Skeletal muscle satellite cell (primary cell): ENCODE results near the gene FFAR3.
"Not testable (repeated sequence)": the region's sequence is repeated elsewhere in the genome, so short reads cannot be mapped to it uniquely, and the experiment has no call there.

Experiments used
- H3K27me3 ChIP-seq: 2 replicates; pipeline ENCODE4 v1.7.0; 2013; ENCODE audit warnings: low read length; ENCODE audit not compliant: control insufficient read depth, insufficient read depth
- H3K36me3 ChIP-seq: 2 replicates; pipeline ENCODE4 v1.7.0; 2013; ENCODE audit warnings: mild to moderate bottlenecking, control low read depth, low read length; ENCODE audit not compliant: insufficient read depth
- H3K4me1 ChIP-seq: 2 replicates; pipeline ENCODE4 v1.7.0; 2013; ENCODE audit warnings: low read length; ENCODE audit not compliant: control insufficient read depth, insufficient read depth
- H3K4me2 ChIP-seq: 2 replicates; pipeline ENCODE4 v1.7.0; 2013; ENCODE audit warnings: mild to moderate bottlenecking, low read length
- H3K4me3 ChIP-seq: 2 replicates; pipeline ENCODE4 v1.7.0; 2013; ENCODE audit warnings: low read length
- H3K9ac ChIP-seq: 2 replicates; pipeline ENCODE4 v1.7.0; 2013; ENCODE audit warnings: mild to moderate bottlenecking, low read depth, low read length, moderate library complexity
- H3K9me3 ChIP-seq: replicated peaks from 2 replicates; pipeline ENCODE4 v1.7.0; 2013; ENCODE audit warnings: mild to moderate bottlenecking, control low read depth, low read length

Gene FFAR3

DNA sequence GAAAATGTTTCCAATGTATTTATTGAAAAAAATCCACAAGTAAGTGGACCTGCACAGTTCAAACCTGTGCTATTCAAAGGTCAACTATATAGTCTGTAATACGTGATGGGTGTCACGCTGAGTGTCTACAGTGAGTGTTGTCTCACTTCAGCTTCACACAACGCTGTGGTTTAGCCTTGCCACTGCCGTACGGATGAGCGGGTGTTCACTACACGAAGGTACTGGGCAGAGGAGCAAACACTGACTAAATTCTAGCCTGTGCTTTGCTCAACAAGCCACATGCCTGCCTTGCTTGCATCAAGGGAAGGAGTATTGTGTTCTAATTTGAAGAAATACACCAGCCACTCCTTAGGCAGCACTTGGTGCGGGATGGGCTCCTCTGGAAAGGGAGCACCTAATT lies 3.4 kb upstream of the FFAR3 start:
- H3K4me1 ChIP-seq: no peaks in the 10 kb centered on the region
- H3K9ac ChIP-seq: no peak overlapping the region
- H3K9me3 ChIP-seq: no peaks in the 10 kb centered on the region
- H3K4me3 ChIP-seq: no peak overlapping the region
- peaks cover 25% of the 10 kb centered on the region for H3K27me3 ChIP-seq
- H3K4me2 ChIP-seq: no peak overlapping the region
- no peaks in the 10 kb centered on the region for H3K36me3 ChIP-seq

DNA sequence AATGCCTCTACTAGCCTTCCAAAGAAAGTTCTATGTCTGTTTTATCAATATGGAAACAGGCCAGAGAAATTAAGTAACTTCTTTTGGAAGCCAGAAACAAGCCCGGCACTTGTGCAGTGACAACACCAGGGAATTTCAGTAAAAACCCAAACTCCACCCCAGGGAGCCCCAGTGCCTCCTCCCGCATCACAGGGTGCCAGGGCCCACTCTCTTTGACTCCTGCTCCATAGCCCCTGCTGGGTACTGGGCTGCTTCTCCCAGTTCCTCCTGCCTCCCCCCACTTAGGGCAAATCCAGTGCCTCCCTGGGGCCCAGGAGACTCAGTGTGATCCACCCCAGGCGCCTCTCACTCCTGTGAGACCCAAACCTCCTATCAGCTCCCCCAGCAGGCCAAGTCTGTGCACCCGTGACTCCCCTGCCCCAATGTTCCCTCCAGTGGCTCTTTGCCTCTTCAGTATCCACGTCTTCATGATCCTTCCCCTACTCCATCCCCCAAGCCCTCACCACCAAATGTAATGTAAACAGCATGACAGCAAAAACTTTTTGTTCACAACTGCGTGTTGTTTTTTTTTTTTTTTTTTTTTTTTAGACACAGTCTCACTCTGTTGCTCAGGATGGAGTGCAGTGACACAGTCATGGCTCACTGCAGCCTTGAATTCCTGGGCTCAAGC lies 2.3 kb upstream of the FFAR3 start:
- H3K36me3 ChIP-seq: no peaks in the 10 kb centered on the region
- H3K27me3 ChIP-seq: peaks cover 27% of the 10 kb centered on the region
- no peaks in the 10 kb centered on the region for H3K4me1 ChIP-seq
- no peak overlapping the region for H3K4me3 ChIP-seq
- no peak overlapping the region for H3K4me2 ChIP-seq
- H3K9ac ChIP-seq: no peak overlapping the region
- no peaks in the 10 kb centered on the region for H3K9me3 ChIP-seq

DNA sequence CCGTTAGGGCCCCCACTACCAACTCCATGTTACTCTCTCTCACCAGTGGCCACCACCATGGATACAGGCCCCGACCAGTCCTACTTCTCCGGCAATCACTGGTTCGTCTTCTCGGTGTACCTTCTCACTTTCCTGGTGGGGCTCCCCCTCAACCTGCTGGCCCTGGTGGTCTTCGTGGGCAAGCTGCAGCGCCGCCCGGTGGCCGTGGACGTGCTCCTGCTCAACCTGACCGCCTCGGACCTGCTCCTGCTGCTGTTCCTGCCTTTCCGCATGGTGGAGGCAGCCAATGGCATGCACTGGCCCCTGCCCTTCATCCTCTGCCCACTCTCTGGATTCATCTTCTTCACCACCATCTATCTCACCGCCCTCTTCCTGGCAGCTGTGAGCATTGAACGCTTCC lies 574 bp downstream of the FFAR3 start:
- not testable (repeated sequence) for H3K4me2 ChIP-seq, H3K9me3 ChIP-seq, H3K4me1 ChIP-seq, H3K36me3 ChIP-seq, H3K9ac ChIP-seq, H3K4me3 ChIP-seq
- peaks cover 43% of the 10 kb centered on the region for H3K27me3 ChIP-seq

DNA sequence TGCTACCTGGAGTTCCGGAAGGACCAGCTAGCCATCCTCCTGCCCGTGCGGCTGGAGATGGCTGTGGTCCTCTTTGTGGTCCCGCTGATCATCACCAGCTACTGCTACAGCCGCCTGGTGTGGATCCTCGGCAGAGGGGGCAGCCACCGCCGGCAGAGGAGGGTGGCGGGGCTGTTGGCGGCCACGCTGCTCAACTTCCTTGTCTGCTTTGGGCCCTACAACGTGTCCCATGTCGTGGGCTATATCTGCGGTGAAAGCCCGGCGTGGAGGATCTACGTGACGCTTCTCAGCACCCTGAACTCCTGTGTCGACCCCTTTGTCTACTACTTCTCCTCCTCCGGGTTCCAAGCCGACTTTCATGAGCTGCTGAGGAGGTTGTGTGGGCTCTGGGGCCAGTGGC lies 1.1 kb downstream of the FFAR3 start:
- peaks cover 42% of the 10 kb centered on the region for H3K27me3 ChIP-seq
- H3K9ac ChIP-seq, H3K4me3 ChIP-seq, H3K4me1 ChIP-seq, H3K36me3 ChIP-seq, H3K4me2 ChIP-seq, H3K9me3 ChIP-seq: not testable (repeated sequence)

DNA sequence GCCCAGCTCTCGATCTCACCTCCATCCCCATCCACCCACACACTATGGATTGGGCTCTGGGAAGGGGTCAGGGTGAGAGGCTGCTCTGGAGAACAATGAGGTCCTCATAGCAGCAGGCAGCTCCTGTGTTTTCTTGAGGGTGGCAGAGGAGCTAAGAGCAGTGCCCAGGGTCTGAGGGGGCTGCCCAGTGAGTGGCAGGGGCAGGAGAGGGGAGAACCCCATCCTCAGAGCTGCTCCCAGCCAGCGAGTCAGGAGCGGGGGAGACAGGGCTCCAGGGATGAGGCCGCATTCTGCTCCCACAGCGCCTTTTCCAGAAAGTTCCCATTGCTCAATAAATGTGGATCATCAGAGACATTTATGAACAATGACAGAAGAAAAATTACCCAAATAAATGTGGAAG lies 1.8 kb downstream of the FFAR3 start:
- H3K4me2 ChIP-seq, H3K9ac ChIP-seq, H3K4me3 ChIP-seq, H3K9me3 ChIP-seq, H3K36me3 ChIP-seq, H3K4me1 ChIP-seq: not testable (repeated sequence)
- H3K27me3 ChIP-seq: peaks cover 41% of the 10 kb centered on the region

DNA sequence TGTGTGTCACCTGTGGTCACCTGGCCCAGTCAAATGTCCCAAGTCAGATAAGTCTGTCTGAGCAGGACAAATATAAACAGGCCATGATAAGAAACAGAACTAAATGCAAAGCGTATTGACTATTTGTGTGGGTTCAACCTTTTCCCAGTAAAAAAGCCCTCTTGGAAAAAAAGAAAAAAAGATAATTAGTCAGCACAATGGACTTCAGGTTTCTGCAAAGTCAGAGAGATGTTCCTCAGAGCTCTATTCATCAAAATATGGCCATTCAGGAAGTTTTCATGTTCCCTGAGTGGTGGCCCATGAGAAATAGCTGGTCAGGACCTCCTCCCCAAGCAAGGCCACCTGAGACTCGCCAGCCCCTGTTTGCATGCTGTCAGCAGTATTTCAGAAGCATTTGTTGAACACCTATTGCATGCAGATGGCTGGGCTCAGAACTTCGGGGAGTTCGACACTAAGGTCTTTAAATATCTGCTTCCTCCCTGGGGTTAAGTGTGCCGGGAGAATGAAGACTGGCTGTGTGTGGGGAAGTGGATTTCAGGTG lies 2.7 kb downstream of the FFAR3 start:
- H3K4me1 ChIP-seq: no peaks in the 10 kb centered on the region
- H3K9me3 ChIP-seq: no peaks in the 10 kb centered on the region
- H3K36me3 ChIP-seq: no peaks in the 10 kb centered on the region
- H3K9ac ChIP-seq: no peak overlapping the region
- peaks cover 38% of the 10 kb centered on the region for H3K27me3 ChIP-seq
- H3K4me3 ChIP-seq: no peak overlapping the region
- no peak overlapping the region for H3K4me2 ChIP-seq

DNA sequence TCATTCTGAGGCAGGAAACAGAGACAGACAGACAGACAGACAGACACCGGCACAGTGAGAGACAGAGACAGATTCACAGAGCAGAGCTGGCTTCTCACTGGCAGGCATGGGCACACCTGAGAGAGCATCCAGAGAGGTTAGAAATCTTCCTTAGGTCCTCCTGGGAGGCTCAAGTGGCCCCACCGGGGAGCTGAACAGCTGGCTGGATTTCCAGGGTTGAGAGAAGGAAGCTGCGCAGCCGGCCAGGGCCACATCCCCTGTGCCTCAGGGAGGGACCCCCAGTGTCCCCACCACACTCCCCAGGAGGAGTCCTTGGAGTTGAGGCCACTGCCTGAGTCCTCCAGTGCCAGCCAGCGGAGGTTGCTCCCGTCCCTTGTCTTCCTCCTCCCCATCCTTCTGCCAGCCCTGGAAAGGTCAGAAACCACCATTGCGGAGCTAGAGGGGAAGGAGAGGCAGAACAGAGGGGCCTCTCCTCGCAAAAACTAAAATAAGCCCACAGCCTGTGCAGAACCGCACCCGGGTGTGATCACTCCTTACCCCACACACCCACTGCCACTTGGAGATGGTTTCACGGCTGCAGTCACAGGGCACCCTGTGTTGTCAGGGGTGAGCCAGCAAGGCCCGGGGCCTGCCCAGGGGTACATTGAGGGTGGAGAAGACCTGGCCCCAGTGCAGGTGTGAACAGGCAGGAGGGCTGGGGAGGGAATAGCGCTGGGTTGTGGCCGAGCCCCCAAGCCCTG lies 4.2 kb downstream of the FFAR3 start:
- Histone ChIP-seq H3K36me3 (no peaks in the 10 kb centered on the region), H3K4me2 (no peak overlapping the region), H3K9ac (no peak overlapping the region), H3K4me3 (no peak overlapping the region), H3K9me3 (no peaks in the 10 kb centered on the region), H3K27me3 (peaks cover 35% of the 10 kb centered on the region), H3K4me1 (no peaks in the 10 kb centered on the region)

DNA sequence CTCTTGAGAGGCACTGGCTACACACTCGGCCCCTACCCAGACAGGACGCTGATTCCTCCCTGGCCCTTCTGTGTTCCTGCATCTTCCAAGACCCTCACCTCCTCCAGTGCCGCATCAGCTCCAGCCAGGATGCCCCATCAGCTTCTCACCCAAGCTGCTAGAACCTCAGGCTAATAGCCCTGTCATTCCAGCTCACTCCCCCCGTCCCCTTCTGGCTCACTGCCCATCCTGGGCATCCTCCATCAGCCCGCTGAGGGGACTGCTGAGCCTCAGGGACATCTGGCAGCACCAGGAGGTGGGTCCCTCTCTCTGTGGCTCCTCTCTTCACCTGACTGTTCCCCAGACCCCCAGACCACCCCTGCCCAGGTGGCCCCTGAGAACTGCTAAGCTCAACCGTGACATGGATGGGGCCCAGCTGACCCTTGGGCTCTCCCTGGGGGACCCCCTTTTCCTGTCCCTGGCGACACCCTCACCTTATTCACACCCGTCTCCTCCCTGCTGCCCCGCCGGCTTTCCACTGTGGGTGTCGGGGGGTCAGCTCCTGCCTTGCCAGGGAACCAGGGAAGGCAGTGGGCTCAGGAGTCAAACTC lies 4.8 kb downstream of the FFAR3 start:
- no peaks in the 10 kb centered on the region for H3K4me1 ChIP-seq
- H3K36me3 ChIP-seq: no peaks in the 10 kb centered on the region
- H3K4me3 ChIP-seq: no peak overlapping the region
- H3K4me2 ChIP-seq: no peak overlapping the region
- peaks cover 39% of the 10 kb centered on the region for H3K27me3 ChIP-seq
- H3K9me3 ChIP-seq: no peaks in the 10 kb centered on the region
- no peak overlapping the region for H3K9ac ChIP-seq

DNA sequence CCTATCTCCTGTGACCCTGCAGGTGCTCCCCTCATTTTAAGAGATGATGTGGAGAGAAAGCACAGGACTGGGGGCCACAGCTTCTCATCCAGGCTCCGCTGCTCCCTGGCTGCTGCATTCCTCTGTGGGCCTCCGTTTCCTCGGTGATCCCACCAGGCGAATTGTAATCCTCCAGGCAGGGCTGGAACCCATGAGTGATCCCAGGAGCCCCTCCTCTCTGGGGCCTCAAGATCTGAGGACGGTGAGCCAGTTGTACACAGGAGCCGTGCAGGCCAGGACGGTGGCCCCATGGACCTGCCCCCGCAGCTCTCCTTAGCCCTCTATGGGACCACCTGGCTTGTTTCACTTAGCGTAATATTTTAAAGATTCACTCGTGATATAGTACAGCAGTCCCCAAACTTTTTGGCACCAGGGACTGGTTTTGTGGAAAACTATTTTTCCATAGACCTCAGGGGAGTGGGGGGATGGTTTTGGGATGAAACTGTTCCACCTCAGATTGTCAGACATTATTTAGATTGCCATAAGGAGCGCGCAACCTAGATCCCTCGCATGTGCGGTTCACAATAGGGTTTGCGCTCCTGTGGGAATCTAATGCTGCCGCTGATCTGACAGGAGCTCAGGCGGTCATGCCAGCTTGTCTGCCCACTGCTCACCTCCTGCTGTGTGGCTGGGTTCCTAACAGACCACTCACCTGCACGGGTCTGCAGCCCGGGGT lies 5.6 kb downstream of the FFAR3 start:
- Histone ChIP-seq H3K36me3 (no peaks in the 10 kb centered on the region), H3K4me2 (no peak overlapping the region), H3K9ac (no peak overlapping the region), H3K27me3 (peaks cover 44% of the 10 kb centered on the region), H3K9me3 (no peaks in the 10 kb centered on the region), H3K4me1 (no peaks in the 10 kb centered on the region), H3K4me3 (no peak overlapping the region)

DNA sequence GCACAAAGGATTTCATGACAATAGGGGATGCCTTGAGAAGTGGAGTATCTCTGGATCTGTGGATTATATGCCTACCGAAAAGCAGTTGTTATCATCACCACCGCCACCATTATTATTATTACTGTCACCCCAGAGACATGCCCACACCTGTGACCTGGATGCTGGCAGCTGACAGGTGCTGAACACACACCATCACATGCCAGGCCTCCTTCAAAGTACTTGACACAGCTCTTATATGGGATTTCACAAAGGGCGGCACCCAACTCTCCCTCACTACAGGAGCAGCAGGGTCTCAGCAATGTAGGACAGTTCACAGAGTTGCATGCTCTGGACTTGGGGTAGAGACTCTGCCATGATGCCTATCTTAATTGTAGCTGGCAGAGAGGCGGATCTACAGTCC lies 7.0 kb downstream of the FFAR3 start:
- Histone ChIP-seq H3K4me1 (no peaks in the 10 kb centered on the region), H3K9ac (no peak overlapping the region), H3K36me3 (no peaks in the 10 kb centered on the region), H3K27me3 (peaks cover 44% of the 10 kb centered on the region), H3K4me3 (no peak overlapping the region), H3K4me2 (no peak overlapping the region), H3K9me3 (no peaks in the 10 kb centered on the region)

DNA sequence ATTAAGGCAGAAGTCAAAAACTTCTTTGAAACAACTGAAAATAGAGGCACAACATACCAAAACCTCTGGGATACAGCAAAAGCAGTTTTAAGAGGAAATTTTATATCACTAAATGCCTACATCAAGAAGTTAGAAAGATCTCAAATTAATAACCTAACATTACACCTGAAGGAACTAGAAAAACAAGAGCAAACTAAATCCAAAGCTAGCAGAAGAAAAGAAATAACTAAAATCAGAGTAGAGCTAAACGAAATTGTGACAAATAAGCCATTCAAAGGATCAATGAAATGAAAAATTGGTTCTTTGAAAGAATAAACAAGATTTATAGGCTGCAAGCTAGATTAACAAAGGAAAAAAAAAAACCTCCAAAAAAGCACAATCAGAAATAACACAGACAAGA lies 10.1 kb downstream of the FFAR3 start:
- Histone ChIP-seq H3K36me3 (no peaks in the 10 kb centered on the region), H3K4me1 (no peaks in the 10 kb centered on the region), H3K4me3 (no peak overlapping the region), H3K9ac (no peak overlapping the region), H3K9me3 (no peaks in the 10 kb centered on the region), H3K4me2 (no peak overlapping the region), H3K27me3 (peaks cover 26% of the 10 kb centered on the region)
